ENCODE measurements around the gene OLAH.

OLAH gene

GRCh38 chr10:15035385-15036301 is 8.1 kb upstream of the OLAH start:
- DNase-seq (ENCODE audit: extremely low read depth, low read depth) = no peak
- TF ChIP-seq CTCF (IDR thresholded peaks at IDR 0.05; ENCODE audit: low read depth, low read length) = no peak

GRCh38 chr10:15037691-15038090 is 6.1 kb upstream of the OLAH start:
- DNase-seq (ENCODE audit: extremely low read depth, low read depth) = no peak

GRCh38 chr10:15038416-15038815 is 5.3 kb upstream of the OLAH start:
- no peak for TF ChIP-seq CTCF (IDR thresholded peaks at IDR 0.05; ENCODE audit: low read depth, low read length)
- DNase-seq (ENCODE audit: extremely low read depth, low read depth) = no peak

More at GRCh38 chr10:15037691-15038090, 6.1 kb upstream of the OLAH start:
- TF ChIP-seq CTCF (IDR thresholded peaks at IDR 0.05; ENCODE audit: low read depth, low read length) = no peak

- TF ChIP-seq CTCF (IDR thresholded peaks at IDR 0.05; ENCODE audit: low read depth, low read length) = no peak
- no peak for DNase-seq (ENCODE audit: extremely low read depth, low read depth)
These were observed 1.6 kb downstream of the OLAH start for GRCh38 chr10:15045380-15045779.

GRCh38 chr10:15046626-15047025 is 2.9 kb downstream of the OLAH start:
- no peak for DNase-seq (ENCODE audit: extremely low read depth, low read depth)
- no peak for TF ChIP-seq CTCF (IDR thresholded peaks at IDR 0.05; ENCODE audit: low read depth, low read length)

GRCh38 chr10:15049533-15049932 is 5.8 kb downstream of the OLAH start:
- TF ChIP-seq CTCF (IDR thresholded peaks at IDR 0.05; ENCODE audit: low read depth, low read length) = no peak
- DNase-seq (ENCODE audit: extremely low read depth, low read depth) = no peak

- TF ChIP-seq CTCF (IDR thresholded peaks at IDR 0.05; ENCODE audit: low read depth, low read length) = no peak
- DNase-seq (ENCODE audit: extremely low read depth, low read depth) = no peak
These were observed 8.4 kb downstream of the OLAH start for GRCh38 chr10:15052121-15052520.

All from AG09319 (cell line).